ENCODE data around the gene PWWP2B. TPM values are rescaled to one million over a fixed set of nuclear protein-coding genes. Genes with fewer than 3 reads are reported as not detected.
A peak's percentile ranks its signal among the peaks of the same experiment; 100 is the strongest.

Gene PWWP2B
- total RNA-seq, 1 experiment from 2014 or later = 10.0 TPM

DNA sequence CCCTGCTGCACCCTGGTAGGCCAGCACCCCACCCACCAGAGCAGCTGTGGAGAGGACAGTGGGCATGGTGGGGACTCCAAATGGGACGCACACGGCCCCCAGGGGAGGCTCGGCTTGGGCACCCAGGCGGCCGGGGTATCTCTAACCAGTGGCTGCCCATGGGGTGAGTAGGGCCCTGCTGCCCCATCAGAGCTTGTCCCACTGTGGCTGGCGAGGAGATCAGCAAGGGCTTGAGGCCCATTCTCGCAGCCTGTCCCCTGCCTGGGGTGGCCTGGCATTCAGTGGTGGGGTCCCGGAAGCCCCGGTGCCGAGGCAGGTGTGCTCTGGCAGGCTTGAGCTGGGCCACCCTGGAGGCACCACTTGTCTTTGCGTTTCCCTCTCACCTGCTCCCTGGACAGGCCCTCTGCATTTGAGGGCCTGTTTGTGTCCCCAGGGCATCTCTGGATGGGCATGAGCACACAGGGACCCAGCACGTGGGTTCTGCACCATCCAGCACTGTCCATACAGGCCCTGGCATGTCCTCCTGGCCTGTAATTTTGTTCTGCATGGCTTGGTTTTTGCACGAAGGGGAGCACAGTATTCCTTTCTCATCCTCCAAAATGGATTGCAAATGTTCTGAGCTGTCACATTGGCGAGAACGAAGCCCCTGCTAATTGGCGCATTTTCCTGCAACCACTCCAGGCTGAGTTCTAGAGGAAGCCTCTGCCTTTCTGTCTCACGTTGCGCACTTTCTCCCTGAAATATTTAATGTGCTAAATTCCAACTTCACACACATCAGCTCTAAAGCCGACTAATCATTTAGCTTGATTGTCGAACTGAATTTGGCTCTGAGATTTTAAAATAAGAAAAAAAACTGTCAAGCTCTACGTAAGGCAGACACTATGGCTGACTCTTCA lies 27.2 kb downstream of the PWWP2B start:
- peaks cover 5% of the 10 kb centered on the region for H3K4me1 Mint-ChIP-seq (ENCODE audit: insufficient read depth, unreplicated experiment)
- BruUV-seq (replicated peaks) = no TSS peak
- intact Hi-C loops (cut with micrococcal nuclease) = no loop called here
- DNase-seq (ENCODE audit: unreplicated experiment) = peak; percentile 35
- H3K36me3 Mint-ChIP-seq (ENCODE audit: insufficient read depth, unreplicated experiment) = no peaks in the 10 kb centered on the region
- ChIA-PET POLR2A (interaction anchor here (0.5 to 1.8 kb wide), 5 partner anchors 14 to 108 kb away, joined by 3 to 6 read pairs (median 3); no protein-coding TSS in a partner anchor), CTCF (interaction anchor here (0.6 to 2.0 kb wide), 6 partner anchors 21 to 169 kb away, joined by 3 to 10 read pairs (median 6); no protein-coding TSS in a partner anchor)
- no peaks in the 10 kb centered on the region for H3K9me3 Mint-ChIP-seq (ENCODE audit: unreplicated experiment)
- TF ChIP-seq, protein P1, sequence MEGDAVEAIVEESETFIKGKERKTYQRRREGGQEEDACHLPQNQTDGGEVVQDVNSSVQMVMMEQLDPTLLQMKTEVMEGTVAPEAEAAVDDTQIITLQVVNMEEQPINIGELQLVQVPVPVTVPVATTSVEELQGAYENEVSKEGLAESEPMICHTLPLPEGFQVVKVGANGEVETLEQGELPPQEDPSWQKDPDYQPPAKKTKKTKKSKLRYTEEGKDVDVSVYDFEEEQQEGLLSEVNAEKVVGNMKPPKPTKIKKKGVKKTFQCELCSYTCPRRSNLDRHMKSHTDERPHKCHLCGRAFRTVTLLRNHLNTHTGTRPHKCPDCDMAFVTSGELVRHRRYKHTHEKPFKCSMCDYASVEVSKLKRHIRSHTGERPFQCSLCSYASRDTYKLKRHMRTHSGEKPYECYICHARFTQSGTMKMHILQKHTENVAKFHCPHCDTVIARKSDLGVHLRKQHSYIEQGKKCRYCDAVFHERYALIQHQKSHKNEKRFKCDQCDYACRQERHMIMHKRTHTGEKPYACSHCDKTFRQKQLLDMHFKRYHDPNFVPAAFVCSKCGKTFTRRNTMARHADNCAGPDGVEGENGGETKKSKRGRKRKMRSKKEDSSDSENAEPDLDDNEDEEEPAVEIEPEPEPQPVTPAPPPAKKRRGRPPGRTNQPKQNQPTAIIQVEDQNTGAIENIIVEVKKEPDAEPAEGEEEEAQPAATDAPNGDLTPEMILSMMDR (IDR thresholded peaks at IDR 0.05; ENCODE audit: unreplicated experiment) = no peak
- no peak overlapping the region for H3K4me3 Mint-ChIP-seq (ENCODE audit: unreplicated experiment)
- no peaks in the 10 kb centered on the region for H3K27me3 Mint-ChIP-seq (ENCODE audit: insufficient read depth, unreplicated experiment)
- no peak overlapping the region for H3K27ac Mint-ChIP-seq (ENCODE audit: low read depth, unreplicated experiment)

- ChIA-PET CTCF (interaction anchor here (0.7 to 2.0 kb wide), 3 partner anchors 20 to 170 kb away, joined by 3 to 9 read pairs (median 8); no protein-coding TSS in a partner anchor), POLR2A (interaction anchor here (0.5 to 1.8 kb wide), 4 partner anchors 13 to 107 kb away, joined by 3 to 6 read pairs (median 4); no protein-coding TSS in a partner anchor)
- H3K27me3 Mint-ChIP-seq (ENCODE audit: insufficient read depth, unreplicated experiment) = no peaks in the 10 kb centered on the region
- no TSS peak for BruUV-seq (replicated peaks)
- DNase-seq (ENCODE audit: unreplicated experiment) = no peak
- H3K4me1 Mint-ChIP-seq (ENCODE audit: insufficient read depth, unreplicated experiment) = peaks cover 5% of the 10 kb centered on the region
- TF ChIP-seq, protein P1 (IDR thresholded peaks at IDR 0.05; ENCODE audit: unreplicated experiment) = no peak
- no peak overlapping the region for H3K4me3 Mint-ChIP-seq (ENCODE audit: unreplicated experiment)
- intact Hi-C loops (cut with micrococcal nuclease) = no loop called here
- no peaks in the 10 kb centered on the region for H3K36me3 Mint-ChIP-seq (ENCODE audit: insufficient read depth, unreplicated experiment)
- no peaks in the 10 kb centered on the region for H3K9me3 Mint-ChIP-seq (ENCODE audit: unreplicated experiment)
- H3K27ac Mint-ChIP-seq (ENCODE audit: low read depth, unreplicated experiment) = no peak overlapping the region
Observed at GRCh38 chr10:132425029-132425756, 28.2 kb downstream of the PWWP2B start.

DNA sequence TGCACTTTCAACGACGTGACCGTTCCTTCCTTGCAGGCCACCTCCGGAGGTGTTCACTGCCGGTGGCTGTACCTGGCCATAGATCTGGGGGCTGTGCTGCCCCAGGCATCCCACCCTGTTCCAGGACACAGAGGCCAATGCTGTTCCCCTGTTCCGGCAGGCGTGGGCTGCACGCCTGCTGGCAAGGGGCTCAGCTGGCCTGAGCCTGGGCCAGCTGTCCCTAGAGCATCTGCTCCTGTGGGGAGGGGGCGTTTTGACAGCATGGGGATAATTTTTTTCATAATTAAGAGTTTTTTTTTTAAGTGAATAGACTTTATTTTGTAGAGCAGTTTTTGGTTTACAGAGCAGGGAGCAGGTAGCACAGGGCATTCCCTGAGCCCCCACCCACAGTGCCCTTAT lies 28.8 kb downstream of the PWWP2B start:
- Mint-ChIP-seq H3K4me1 (ENCODE audit: insufficient read depth, unreplicated experiment) (peaks cover 5% of the 10 kb centered on the region), H3K27me3 (ENCODE audit: insufficient read depth, unreplicated experiment) (no peaks in the 10 kb centered on the region), H3K36me3 (ENCODE audit: insufficient read depth, unreplicated experiment) (no peaks in the 10 kb centered on the region), H3K9me3 (ENCODE audit: unreplicated experiment) (no peaks in the 10 kb centered on the region), H3K27ac (ENCODE audit: low read depth, unreplicated experiment) (no peak overlapping the region), H3K4me3 (ENCODE audit: unreplicated experiment) (no peak overlapping the region)
- DNase-seq (ENCODE audit: unreplicated experiment) = no peak
- ChIA-PET POLR2A (no interaction called here), CTCF (interaction anchor here (0.7 kb wide), 1 partner anchor 16 kb away, joined by 3 read pairs; no protein-coding TSS in a partner anchor)
- TF ChIP-seq, protein P1 (IDR thresholded peaks at IDR 0.05; ENCODE audit: unreplicated experiment) = no peak
- BruUV-seq (replicated peaks) = no TSS peak
- intact Hi-C loops (cut with micrococcal nuclease) = no loop called here

Data from MCF 10A (cell line).